Activated CD4-positive, alpha-beta T cell treated with anti-CD3 and anti-CD28 coated beads, Interleukin-2, Interleukin-6, amounts not matched to agents 100 ng/mL and 50 ng/mL, durations not matched to agents 16 hours and 8 hours (primary cell): ENCODE results near the gene SLC25A29.
A peak's percentile ranks its signal among the peaks of the same experiment; 100 is the strongest.
"Not testable (repeated sequence)": the region's sequence is repeated elsewhere in the genome, so short reads cannot be mapped to it uniquely, and the experiment has no call there.

ENCODE experiments used
- DNase-seq: peaks from one replicate; pipeline ENCODE4 v3.0.0-alpha.2; 2020

The SLC25A29 gene

GRCh38 chr14:100292776-100293461 lies 13.3 kb downstream of the SLC25A29 start:
- no peak for DNase-seq

DNA sequence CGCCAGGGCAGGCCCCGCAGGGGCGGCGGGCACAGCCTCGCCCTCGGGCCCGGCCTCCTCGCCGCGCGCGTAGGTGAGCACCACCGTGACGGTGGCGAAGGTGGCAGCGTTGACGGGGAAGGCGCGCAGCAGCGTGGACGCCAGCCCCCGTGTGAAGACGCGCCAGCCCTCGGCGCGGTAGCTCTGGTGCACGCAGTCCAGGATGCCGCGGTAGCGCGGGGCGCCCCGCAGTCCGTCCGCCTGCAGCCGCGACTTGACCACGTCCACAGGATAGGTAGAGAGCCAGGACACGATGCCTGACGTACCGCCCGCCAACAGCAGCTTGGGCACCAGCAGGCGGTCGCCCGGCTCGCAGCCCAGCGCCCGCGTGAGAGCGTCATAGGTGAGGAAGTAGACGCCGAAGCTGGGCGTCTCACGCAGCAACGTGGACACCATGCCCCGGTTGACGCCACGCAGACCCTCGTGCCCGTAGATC lies 13.9 kb downstream of the SLC25A29 start:
- DNase-seq, result no peak

- DNase-seq, result no peak
These were observed 14.8 kb downstream of the SLC25A29 start for GRCh38 chr14:100291305-100292075.

- no peak for DNase-seq
These were observed 15.5 kb downstream of the SLC25A29 start for GRCh38 chr14:100290607-100291304.

DNA sequence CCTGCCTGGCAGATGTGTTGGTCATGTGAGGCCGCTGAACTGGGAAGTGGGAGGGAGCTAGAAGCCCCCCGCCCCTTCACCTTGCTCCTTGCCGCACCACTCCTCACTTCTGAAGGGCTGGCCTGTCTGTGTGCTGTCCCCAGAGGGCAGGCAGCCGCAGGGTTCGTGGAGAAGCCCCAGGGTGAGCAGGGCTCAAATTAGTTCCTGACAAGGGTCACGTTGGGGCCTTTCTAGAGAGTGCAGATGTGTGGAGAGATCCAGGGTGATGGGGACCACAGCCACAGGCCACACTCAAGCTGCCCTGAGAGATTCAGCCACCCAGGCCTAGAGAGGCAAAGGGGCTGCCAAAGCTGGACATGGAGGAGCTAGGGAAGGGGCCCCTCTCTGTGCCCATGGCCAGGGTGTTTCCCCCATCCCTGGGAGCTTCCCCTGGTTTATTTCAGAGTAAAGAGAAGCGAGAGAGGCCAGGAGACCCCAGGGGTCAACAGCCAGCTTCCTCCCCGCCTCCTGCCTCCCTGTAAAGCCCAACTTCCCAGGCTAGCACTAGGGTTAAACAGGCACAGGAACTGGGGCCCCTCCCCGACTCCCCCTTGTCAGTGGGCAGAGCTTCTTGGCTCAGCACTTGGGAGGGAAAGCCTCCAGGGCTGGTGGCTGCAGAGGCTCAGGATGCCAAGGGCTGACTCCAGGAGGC lies 16.2 kb downstream of the SLC25A29 start:
- no peak for DNase-seq

GRCh38 chr14:100288382-100289185 lies 17.7 kb downstream of the SLC25A29 start:
- no peak for DNase-seq

DNA sequence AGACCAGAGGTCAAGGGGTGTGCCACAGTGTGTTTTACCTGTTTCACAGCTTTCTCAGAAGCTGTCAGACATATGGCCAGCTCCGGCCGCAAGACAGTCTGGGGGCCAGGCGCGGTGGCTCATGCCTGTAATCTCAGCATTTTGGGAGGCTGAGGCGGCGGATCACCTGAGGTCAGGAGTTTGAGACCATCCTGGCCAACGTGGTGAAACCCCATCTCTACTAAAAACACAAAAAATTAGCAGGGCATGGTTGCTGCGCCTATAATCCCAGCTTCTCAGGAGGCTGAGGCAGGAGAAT lies 18.3 kb downstream of the SLC25A29 start:
- DNase-seq, result not testable (repeated sequence)

DNA sequence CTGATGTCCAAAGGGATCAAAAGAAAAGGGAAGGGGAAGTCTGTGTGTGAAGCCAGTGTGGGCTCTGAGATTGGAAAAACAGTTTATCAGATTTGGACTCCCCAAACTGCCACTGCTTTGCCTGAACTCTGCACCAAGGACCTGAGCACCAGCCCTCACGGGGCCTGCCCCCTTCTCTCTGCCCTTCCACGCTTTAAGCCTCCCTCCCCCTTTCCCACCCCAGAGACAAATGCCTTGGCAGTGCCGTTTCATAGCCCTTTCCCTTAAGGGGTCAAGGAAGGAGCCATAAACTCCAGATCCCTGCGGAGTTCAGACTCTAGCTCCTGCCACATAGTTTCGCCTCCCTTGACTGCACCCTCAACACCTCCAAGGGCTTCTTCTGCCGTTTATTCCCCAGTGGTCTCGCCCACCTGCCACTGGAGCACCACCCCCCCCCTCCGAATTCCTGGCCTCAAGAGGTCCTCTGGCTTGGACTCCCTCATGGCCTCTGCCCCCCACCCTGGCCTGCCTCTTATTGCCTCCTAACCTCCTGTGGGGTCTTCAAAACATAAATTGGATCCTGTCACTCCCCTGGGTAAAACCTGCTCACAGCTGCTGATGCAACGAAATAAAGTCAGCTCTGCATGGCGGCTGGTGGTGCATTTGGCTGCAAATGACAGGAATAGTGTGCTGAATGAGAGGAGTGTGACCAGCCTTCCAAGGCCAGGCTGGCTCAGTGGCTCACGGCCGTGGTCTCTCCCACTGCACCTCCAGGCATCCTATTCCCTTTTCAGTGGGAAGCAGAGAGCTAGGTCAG lies 18.8 kb downstream of the SLC25A29 start:
- no peak for DNase-seq

DNA sequence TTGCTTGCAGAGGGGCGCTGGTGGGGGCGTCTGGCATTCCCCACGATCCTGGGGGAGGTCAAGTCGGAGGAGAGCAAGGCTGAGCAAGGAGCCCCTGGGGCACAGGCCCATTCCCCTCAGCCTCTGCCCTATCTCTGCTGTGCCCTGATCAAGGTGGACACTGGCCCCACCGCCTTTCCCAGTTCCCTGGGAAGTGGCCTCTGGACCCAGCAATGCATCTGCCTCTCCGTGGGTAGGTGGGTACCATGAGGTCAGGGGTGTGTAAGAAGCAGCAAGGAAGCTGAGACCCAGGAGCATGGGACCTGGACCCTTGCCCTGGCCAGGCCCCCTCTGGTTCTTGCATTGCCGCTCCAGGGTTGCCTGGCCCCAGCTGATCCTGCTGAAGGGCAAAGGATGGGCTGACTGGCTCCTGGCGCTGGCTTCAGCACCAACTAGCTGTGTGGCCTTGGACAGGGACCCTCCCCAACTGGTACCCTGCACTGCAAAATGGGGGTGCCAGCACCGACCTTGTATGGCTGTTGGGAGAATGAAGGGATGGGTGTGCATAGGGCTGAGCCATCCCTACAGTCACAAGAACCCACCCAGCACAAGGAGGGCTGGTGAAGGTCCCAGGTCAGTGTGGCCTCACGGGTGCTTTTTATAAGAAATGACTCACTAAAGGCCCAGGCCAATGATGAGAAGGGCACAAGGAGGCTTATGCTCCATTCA lies 19.6 kb downstream of the SLC25A29 start:
- no peak for DNase-seq

- no peak for DNase-seq
These were observed 20.3 kb downstream of the SLC25A29 start for GRCh38 chr14:100285913-100286400.

DNA sequence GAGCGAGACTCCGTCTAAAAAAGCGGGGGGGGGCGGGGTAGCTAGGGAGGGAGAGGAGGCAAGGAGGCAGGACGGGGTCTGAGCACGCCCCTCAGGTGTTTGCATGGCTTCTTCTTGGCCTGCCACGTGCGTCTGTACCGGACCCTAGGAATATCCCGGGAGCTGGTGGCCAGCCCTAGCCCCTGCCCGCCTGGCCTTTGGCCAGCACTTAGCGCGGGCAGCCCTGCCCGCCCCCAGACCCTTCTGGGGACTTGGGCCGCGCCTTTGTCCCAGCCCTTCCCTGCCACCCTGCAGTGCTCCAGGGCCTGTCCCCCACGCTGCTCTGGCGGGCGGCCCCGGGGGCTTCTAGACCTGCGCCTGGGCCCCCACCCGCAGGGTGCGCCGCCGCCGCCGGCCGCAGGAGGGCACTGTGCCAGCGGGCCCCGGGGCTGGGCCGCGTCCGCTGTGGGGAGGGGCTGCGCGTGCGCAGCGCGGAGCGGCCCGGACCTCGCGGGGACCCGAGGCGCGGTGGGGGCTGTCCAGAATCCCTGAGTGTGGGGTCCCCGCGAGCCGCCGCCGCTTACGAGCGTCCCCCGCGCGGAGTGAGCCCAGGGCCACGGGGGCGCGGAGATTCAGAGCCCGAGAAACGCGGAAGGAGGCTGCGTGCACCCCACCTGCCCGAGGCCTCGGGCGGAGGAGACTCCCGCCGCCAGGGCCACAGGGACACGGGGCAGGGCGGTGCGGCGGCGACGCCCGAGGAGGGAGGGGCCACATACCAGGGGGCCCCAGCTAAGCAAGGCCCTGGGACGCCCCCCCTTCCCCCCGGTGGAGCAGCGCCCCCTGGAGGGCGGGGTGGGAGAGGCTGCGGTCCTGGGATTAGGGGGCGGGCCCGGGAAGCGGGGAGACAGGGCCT lies 21.0 kb downstream of the SLC25A29 start:
- DNase-seq, result peak; percentile 85

- no peak for DNase-seq
These were observed 22.0 kb downstream of the SLC25A29 start for GRCh38 chr14:100283984-100284881.

GRCh38 chr14:100283436-100283835 lies 22.8 kb downstream of the SLC25A29 start:
- not testable (repeated sequence) for DNase-seq

GRCh38 chr14:100282766-100283419 lies 23.4 kb downstream of the SLC25A29 start:
- no peak for DNase-seq

GRCh38 chr14:100282083-100282350 lies 24.2 kb downstream of the SLC25A29 start:
- no peak for DNase-seq

GRCh38 chr14:100281286-100282082 lies 24.8 kb downstream of the SLC25A29 start:
- DNase-seq, result no peak

DNA sequence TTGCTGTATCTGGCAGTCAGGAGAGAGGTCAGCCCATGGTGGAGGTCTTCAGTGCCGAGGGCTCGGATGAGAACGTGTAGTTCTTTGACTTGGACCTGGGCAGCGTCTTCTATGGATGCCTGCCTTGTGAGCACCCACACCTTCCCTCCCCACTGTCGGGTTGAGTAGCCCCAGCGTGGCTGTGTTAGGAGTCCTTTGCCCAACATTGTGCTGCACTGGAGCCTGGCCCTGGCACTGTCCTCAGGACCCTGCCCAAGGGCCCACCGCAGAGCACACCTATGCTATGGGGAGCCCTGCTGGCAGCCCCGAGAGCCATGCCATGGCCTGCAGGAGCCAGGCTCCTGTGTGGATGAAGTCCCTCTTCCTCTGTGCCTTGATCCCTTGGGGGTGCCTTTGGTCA lies 26.7 kb downstream of the SLC25A29 start:
- DNase-seq, result no peak
